HG03280 (cell line): Measurements from ENCODE around the gene PLEKHJ1.

Source experiments
- ATAC-seq: cut with Tn5 transposase; IDR thresholded peaks from one replicate; pipeline ENCODE4 v1.9.1; 2021; ENCODE audit warnings: mild to moderate bottlenecking, moderate library complexity; ENCODE audit not compliant: unreplicated experiment

PLEKHJ1 gene

GRCh38 chr19:2249880-2250765, 14.0 kb upstream of the PLEKHJ1 start:
- no peak for ATAC-seq

- no peak for ATAC-seq
Observed at GRCh38 chr19:2249010-2249866, 13.1 kb upstream of the PLEKHJ1 start, which contains the start of gene AMH. TSS of gene AMH (plus strand) at chr19:2249323. CDS start at chr19:2249333, 10 bp downstream.

GRCh38 chr19:2248136-2249009, 12.2 kb upstream of the PLEKHJ1 start:
- ATAC-seq, result no peak

- ATAC-seq, result no peak
Observed at GRCh38 chr19:2247433-2248101, 11.4 kb upstream of the PLEKHJ1 start.

GRCh38 chr19:2246801-2247361, 10.8 kb upstream of the PLEKHJ1 start:
- no peak for ATAC-seq

- ATAC-seq, result no peak
Observed at GRCh38 chr19:2246014-2246620, 10.0 kb upstream of the PLEKHJ1 start.

- ATAC-seq, result no peak
Observed at GRCh38 chr19:2245273-2245672, 9.1 kb upstream of the PLEKHJ1 start.

- no peak for ATAC-seq
Observed at GRCh38 chr19:2244486-2244885, 8.4 kb upstream of the PLEKHJ1 start.

- no peak for ATAC-seq
Observed at GRCh38 chr19:2244125-2244411, 7.9 kb upstream of the PLEKHJ1 start.

GRCh38 chr19:2243274-2244124, 7.4 kb upstream of the PLEKHJ1 start:
- ATAC-seq, result no peak

GRCh38 chr19:2242816-2243215, 6.7 kb upstream of the PLEKHJ1 start:
- ATAC-seq, result no peak

GRCh38 chr19:2242092-2242537, 6.0 kb upstream of the PLEKHJ1 start:
- ATAC-seq, result no peak

GRCh38 chr19:2240881-2241760, 5.0 kb upstream of the PLEKHJ1 start:
- no peak for ATAC-seq

GRCh38 chr19:2239771-2240770, 3.9 kb upstream of the PLEKHJ1 start:
- no peak for ATAC-seq

GRCh38 chr19:2239173-2239572, 3.0 kb upstream of the PLEKHJ1 start:
- no peak for ATAC-seq

- no peak for ATAC-seq
Observed at GRCh38 chr19:2237869-2238153, 1.7 kb upstream of the PLEKHJ1 start.
